ENCODE measurements around the gene CCDC88B.

The CCDC88B gene

GRCh38 chr11:64339286-64339685 lies 718 bp upstream of the CCDC88B start:
- Histone ChIP-seq H3K79me2 (ENCODE audit: insufficient read depth, low read length) (peaks cover 21% of the 10 kb centered on the region; the same call in 1 of the 2 replicates), H3K4me2 (ENCODE audit: low read depth, low read length, poor library complexity, severe bottlenecking) (peak overlapping the region; percentile 82), H2AFZ (ENCODE audit: low read length) (no peak overlapping the region), H3K27me3 (ENCODE audit: insufficient read depth, low read length, poor library complexity, severe bottlenecking) (no peaks in the 10 kb centered on the region), H3K4me1 (ENCODE audit: insufficient read depth, low read length, poor library complexity, severe bottlenecking) (peaks cover 13% of the 10 kb centered on the region), H3F3A (ENCODE audit: low read depth) (no peaks in the 10 kb centered on the region), H3K9me3 (ENCODE audit: insufficient read depth, low read depth, low read length) (no peaks in the 10 kb centered on the region), H3K4me3 (ENCODE audit: low read length, poor library complexity, severe bottlenecking) (peak overlapping the region; percentile 92), H4K20me1 (ENCODE audit: insufficient read depth, low read length, poor library complexity, severe bottlenecking) (peaks cover 22% of the 10 kb centered on the region), H3K36me3 (ENCODE audit: insufficient read depth, low read length) (no peaks in the 10 kb centered on the region), H3K9ac (ENCODE audit: low read depth, low read length, poor library complexity, severe bottlenecking) (peak overlapping the region; percentile 86), H3K9me2 (replicated peaks; ENCODE audit: low read depth, low read length) (no peaks in the 10 kb centered on the region)
- TF ChIP-seq, protein P1, sequence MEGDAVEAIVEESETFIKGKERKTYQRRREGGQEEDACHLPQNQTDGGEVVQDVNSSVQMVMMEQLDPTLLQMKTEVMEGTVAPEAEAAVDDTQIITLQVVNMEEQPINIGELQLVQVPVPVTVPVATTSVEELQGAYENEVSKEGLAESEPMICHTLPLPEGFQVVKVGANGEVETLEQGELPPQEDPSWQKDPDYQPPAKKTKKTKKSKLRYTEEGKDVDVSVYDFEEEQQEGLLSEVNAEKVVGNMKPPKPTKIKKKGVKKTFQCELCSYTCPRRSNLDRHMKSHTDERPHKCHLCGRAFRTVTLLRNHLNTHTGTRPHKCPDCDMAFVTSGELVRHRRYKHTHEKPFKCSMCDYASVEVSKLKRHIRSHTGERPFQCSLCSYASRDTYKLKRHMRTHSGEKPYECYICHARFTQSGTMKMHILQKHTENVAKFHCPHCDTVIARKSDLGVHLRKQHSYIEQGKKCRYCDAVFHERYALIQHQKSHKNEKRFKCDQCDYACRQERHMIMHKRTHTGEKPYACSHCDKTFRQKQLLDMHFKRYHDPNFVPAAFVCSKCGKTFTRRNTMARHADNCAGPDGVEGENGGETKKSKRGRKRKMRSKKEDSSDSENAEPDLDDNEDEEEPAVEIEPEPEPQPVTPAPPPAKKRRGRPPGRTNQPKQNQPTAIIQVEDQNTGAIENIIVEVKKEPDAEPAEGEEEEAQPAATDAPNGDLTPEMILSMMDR (conservative IDR thresholded peaks at IDR 0.05; ENCODE audit: low read length): no peak
- no peak for TF ChIP-seq EZH2phosphoT487 (IDR thresholded peaks at IDR 0.05; ENCODE audit: borderline replicate concordance)

DNA sequence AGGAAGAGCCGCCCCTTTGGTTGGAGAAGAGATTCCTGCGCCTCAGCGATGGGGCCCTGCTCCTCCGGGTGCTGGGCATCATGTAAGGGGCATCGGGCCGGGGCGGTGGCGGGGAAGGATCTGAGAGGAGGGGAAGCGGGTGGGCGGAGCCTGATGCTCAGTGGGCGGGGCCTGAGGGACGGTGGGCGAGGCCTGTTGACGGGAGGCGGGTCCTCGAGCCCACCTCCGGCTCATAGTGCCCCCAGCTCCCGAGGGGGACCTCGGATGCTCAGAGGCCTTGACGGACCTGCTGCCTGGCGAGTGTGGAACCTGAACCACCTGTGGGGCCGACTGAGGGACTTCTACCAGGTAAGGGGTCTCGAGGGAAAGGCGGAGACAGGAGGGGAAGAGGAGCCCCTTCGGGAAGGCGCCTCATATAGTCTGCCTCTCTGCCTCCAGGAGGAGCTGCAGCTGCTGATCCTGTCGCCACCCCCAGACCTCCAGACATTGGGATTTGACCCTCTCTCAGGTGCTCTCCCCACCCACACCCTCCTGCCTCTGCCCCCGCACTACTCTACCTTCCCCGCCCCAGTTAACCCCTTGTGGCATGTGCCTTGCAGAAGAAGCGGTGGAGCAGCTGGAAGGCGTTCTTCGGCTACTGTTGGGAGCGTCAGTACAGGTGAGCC lies 799 bp downstream of the CCDC88B start:
- peaks cover 22% of the 10 kb centered on the region for H4K20me1 ChIP-seq (ENCODE audit: insufficient read depth, low read length, poor library complexity, severe bottlenecking)
- H3K9me2 ChIP-seq (replicated peaks; ENCODE audit: low read depth, low read length): no peaks in the 10 kb centered on the region
- no peaks in the 10 kb centered on the region for H3F3A ChIP-seq (ENCODE audit: low read depth)
- no peaks in the 10 kb centered on the region for H3K9me3 ChIP-seq (ENCODE audit: insufficient read depth, low read depth, low read length)
- H3K36me3 ChIP-seq (ENCODE audit: insufficient read depth, low read length): no peaks in the 10 kb centered on the region; the same call in 1 of the 2 replicates
- peaks cover 13% of the 10 kb centered on the region for H3K4me1 ChIP-seq (ENCODE audit: insufficient read depth, low read length, poor library complexity, severe bottlenecking)
- H3K79me2 ChIP-seq (ENCODE audit: insufficient read depth, low read length): peaks cover 21% of the 10 kb centered on the region; the same call in 1 of the 2 replicates
- no peak for TF ChIP-seq EZH2phosphoT487 (IDR thresholded peaks at IDR 0.05; ENCODE audit: borderline replicate concordance)
- TF ChIP-seq, protein P1 (conservative IDR thresholded peaks at IDR 0.05; ENCODE audit: low read length): peak; percentile 38
- peak overlapping the region; percentile 74 for H2AFZ ChIP-seq (ENCODE audit: low read length)
- no peaks in the 10 kb centered on the region for H3K27me3 ChIP-seq (ENCODE audit: insufficient read depth, low read length, poor library complexity, severe bottlenecking)
- H3K9ac ChIP-seq (ENCODE audit: low read depth, low read length, poor library complexity, severe bottlenecking): peak overlapping the region; percentile 86
- peak overlapping the region; percentile 82 for H3K4me2 ChIP-seq (ENCODE audit: low read depth, low read length, poor library complexity, severe bottlenecking)
- peak overlapping the region; percentile 92 for H3K4me3 ChIP-seq (ENCODE audit: low read length, poor library complexity, severe bottlenecking)

DNA sequence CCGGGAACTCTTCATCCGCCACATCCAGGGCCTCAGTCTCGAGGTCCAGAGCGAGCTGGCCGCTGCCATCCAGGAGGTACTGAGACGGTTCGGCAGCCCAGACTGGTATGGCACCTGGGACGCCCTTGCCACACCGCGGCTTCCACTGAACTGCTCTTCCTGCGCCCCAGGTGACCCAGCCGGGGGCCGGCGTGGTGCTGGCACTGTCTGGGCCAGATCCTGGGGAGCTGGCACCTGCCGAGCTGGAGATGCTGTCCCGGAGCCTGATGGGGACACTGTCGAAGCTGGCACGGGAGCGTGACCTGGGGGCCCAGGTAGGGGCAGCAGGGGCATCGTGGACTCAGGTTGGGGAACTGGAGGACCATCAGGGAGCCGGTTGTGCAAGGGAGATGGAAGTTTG lies 1.4 kb downstream of the CCDC88B start:
- Histone ChIP-seq H3F3A (ENCODE audit: low read depth) (no peaks in the 10 kb centered on the region), H3K9me3 (ENCODE audit: insufficient read depth, low read depth, low read length) (no peaks in the 10 kb centered on the region), H3K4me2 (ENCODE audit: low read depth, low read length, poor library complexity, severe bottlenecking) (peak overlapping the region; percentile 82), H3K9me2 (replicated peaks; ENCODE audit: low read depth, low read length) (no peaks in the 10 kb centered on the region), H2AFZ (ENCODE audit: low read length) (no peak overlapping the region), H3K79me2 (ENCODE audit: insufficient read depth, low read length) (peaks cover 21% of the 10 kb centered on the region; the same call in 1 of the 2 replicates), H3K9ac (ENCODE audit: low read depth, low read length, poor library complexity, severe bottlenecking) (no peak overlapping the region), H3K27me3 (ENCODE audit: insufficient read depth, low read length, poor library complexity, severe bottlenecking) (no peaks in the 10 kb centered on the region), H4K20me1 (ENCODE audit: insufficient read depth, low read length, poor library complexity, severe bottlenecking) (peaks cover 22% of the 10 kb centered on the region), H3K4me1 (ENCODE audit: insufficient read depth, low read length, poor library complexity, severe bottlenecking) (peaks cover 13% of the 10 kb centered on the region), H3K4me3 (ENCODE audit: low read length, poor library complexity, severe bottlenecking) (peak overlapping the region; percentile 92), H3K36me3 (ENCODE audit: insufficient read depth, low read length) (no peaks in the 10 kb centered on the region; the same call in 1 of the 2 replicates)
- TF ChIP-seq EZH2phosphoT487 (IDR thresholded peaks at IDR 0.05; ENCODE audit: borderline replicate concordance): no peak
- TF ChIP-seq, protein P1 (conservative IDR thresholded peaks at IDR 0.05; ENCODE audit: low read length): no peak
